Astrocyte (in vitro differentiated cells and primary cell): ENCODE data around the gene BMP7.

Source experiments
- CTCF ChIP-seq: IDR thresholded peaks from 2 replicates; pipeline ENCODE4 v1.5.1; 2011; ENCODE audit warnings: low read depth, mild to moderate bottlenecking, inconsistent platforms, low read length, moderate library complexity; ENCODE audit not compliant: insufficient read depth
- EZH2 ChIP-seq: IDR thresholded peaks from 2 replicates; pipeline ENCODE4 v1.6.1; 2012; ENCODE audit warnings: mild to moderate bottlenecking, low read length, inconsistent platforms; ENCODE audit not compliant: insufficient read depth

DNA sequence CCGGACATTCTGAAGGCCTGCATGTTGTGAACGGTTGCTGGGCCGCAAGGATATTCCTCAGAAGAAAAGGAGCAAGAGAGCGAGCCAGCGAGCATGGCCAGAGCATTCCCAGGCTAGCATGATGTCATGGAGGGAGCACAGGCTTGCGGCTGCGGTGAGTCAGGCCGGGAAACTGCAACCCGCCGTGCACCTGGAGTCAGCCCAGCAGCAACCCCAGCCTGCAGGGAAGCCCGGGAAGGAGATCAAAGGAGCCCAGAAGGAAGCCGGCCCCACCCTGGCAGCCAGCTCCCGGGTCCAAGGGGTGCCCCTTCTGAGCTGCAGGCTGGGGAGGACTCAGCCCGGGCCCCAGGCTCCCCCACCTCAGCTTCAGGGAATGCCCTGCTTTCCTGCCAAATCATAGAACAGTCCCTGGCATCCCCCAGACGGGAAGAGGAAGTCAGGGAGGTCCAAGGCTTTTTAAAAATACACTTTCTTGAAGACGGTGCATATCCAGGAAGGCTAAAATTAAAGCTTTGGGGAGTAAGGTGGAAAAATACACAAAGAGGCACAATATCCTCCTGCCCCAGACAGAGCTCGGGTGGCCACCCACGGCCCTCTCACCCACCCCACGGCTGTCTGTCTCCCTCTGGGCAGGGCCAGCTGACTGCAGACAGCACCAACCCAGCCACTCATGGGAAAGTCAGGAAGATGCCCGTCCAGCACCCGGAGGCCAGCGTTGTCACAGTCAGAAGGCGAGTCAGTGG, 53.7 kb downstream of the BMP7 start:
- TF ChIP-seq EZH2 (no peak), CTCF (no peak)
